Stomach (tissue), 9 donors: ENCODE data around the gene R3HDML. TPM values are rescaled to one million over a fixed set of nuclear protein-coding genes. Genes with fewer than 3 reads are reported as not detected.
"Not testable (repeated sequence)": the region's sequence is repeated elsewhere in the genome, so short reads cannot be mapped to it uniquely, and the experiment has no call there.

Experiments used
- DNase-seq, 2 donors: peaks; one replicate each; pipeline versions ENCODE4 v3.0.0 to v3.0.0-alpha.2; 2013 to 2019
- H3K27ac ChIP-seq, 5 donors: fragments of 200-600 bp in 4 of 5; sonication (generic) in 4 of 5; one replicate each; pipeline ENCODE4 v1.5.1; 2013 to 2019; ENCODE audit warnings: mild to moderate bottlenecking in 1 of 5, moderate library complexity in 1 of 5
- H3K27me3 ChIP-seq, 3 donors: fragments of 200-600 bp; sonication (generic); one replicate each; pipeline ENCODE4 v1.5.1; 2017 to 2019; ENCODE audit warnings: mixed run types in 1 of 3
- H3K36me3 ChIP-seq, 4 donors: fragments of 200-600 bp; sonication (generic); 1 replicate in 3 of 4; 2 replicates in 1 of 4; pipeline ENCODE4 v1.5.1; 2016 to 2019
- H3K4me1 ChIP-seq, 4 donors: fragments of 200-600 bp; sonication (generic); one replicate each; pipeline ENCODE4 v1.5.1; 2016 to 2019
- H3K4me3 ChIP-seq, 4 donors: fragments of 200-600 bp; sonication (generic) in 3 of 4; one replicate each; pipeline ENCODE4 v1.5.1; 2016 to 2019; ENCODE audit warnings: mild to moderate bottlenecking in 1 of 4
- H3K9me3 ChIP-seq, 4 donors: fragments of 200-600 bp; sonication (generic); one replicate each; pipeline ENCODE4 v1.5.1; 2016 to 2019
- CTCF ChIP-seq, 7 experiments: fragments of 450-650 bp in 4 of 7; fragments of 200-600 bp in 3 of 7; sonication (generic) in 3 of 7; IDR thresholded peaks; one replicate each; pipeline ENCODE4 v1.5.1; 2016 to 2019; ENCODE audit warnings: antibody characterized with exemption in 7 of 7, control low read depth in 2 of 7, mild to moderate bottlenecking in 1 of 7
- EP300 ChIP-seq: sonication (generic); formaldehyde crosslinking; IDR thresholded peaks from one replicate; pipeline ENCODE4 v1.6.1; 2017; ENCODE audit warnings: antibody characterized with exemption
- POLR2A ChIP-seq, 4 donors: fragments of 450-650 bp; IDR thresholded peaks; one replicate each; pipeline ENCODE4 v1.6.1; 2016; ENCODE audit warnings: antibody characterized with exemption in 4 of 4, control low read depth in 2 of 4, mild to moderate bottlenecking in 1 of 4, moderate library complexity in 1 of 4
- POLR2AphosphoS5 ChIP-seq, 3 donors: sonication (generic); formaldehyde crosslinking; IDR thresholded peaks; one replicate each; pipeline ENCODE4 v1.6.1; 2016; ENCODE audit warnings: antibody characterized with exemption in 3 of 3
- WGBS, 5 donors: extraction: QIAGEN DNeasy Blood & Tissue Kit in 3 of 5; methylation state at CpG; one replicate each; pipeline versions ENCODE4 v1.1.5 to v1.1.7; 2013 to 2018; 5-methylcytosine and 5-hydroxymethylcytosine counted together
- intact Hi-C: fragments of 100-400 bp; cut with DNase I; formaldehyde crosslinking; loops from one replicate; pipeline ENCODE4 v1.15.1; 2023; ENCODE audit warnings: low total_unique reads
- polyA plus RNA-seq, 3 donors: library from polyadenylated mRNA; stranded (reverse); fragments of 200-250 nt; gene quantifications; one replicate each; pipeline ENCODE4 v1.2.3, GENCODE V29; 2013
- total RNA-seq, 5 donors: library from RNA; depleted of rRNA; stranded (reverse); fragments of >200 nt; gene quantifications; one replicate each; pipeline versions ENCODE4 v1.1.0 to v1.2.3, GENCODE V29; 2014 to 2016
- donor health status: healthy with polysubstance abuse.
- donor health status: Bipolar disorder and iron deficiency.
- donor health status: healthy.

Gene R3HDML
- total and polyA plus RNA-seq, 8 donors, result not detected

- WGBS, 5 donors, result 78 to 87% (median 83%) methylated on average over 7 of the region's 7 CpGs
- no peak overlapping the region for H3K4me3 ChIP-seq
- H3K4me1 ChIP-seq, result no peaks in the 10 kb centered on the region
- DNase-seq, result peak in 1 of 2 donors; percentile 15
- H3K36me3 ChIP-seq, result no peaks in the 10 kb centered on the region
- no peaks in the 10 kb centered on the region for H3K27me3 ChIP-seq
- H3K9me3 ChIP-seq, result no peaks in the 10 kb centered on the region
- intact Hi-C loops, result no loop called here
- no peak overlapping the region for H3K27ac ChIP-seq
- TF ChIP-seq CTCF (IDR thresholded peaks at IDR 0.05) (no peak), EP300 (no peak), POLR2AphosphoS5 (IDR thresholded peaks at IDR 0.05) (no peak), POLR2A (IDR thresholded peaks at IDR 0.05) (no peak)
These were observed 40.8 kb upstream of the R3HDML start for GRCh38 chr20:44296011-44296410.

- 88 to 95% (median 89%) methylated on average over 4 of the region's 4 CpGs for WGBS, 5 donors
These were observed 39.1 kb upstream of the R3HDML start for GRCh38 chr20:44297721-44298120.

GRCh38 chr20:44299011-44299535 is 37.8 kb upstream of the R3HDML start:
- H3K36me3 ChIP-seq, DNase-seq, H3K27me3 ChIP-seq, H3K9me3 ChIP-seq, intact Hi-C loops, H3K27ac ChIP-seq, H3K4me1 ChIP-seq, H3K4me3 ChIP-seq: not testable (repeated sequence)
- 73 to 96% (median 90%) methylated on average over 19 to 42 of the region's 42 CpGs for WGBS, 5 donors

More at GRCh38 chr20:44297721-44298120, 39.1 kb upstream of the R3HDML start:
- no peak overlapping the region for H3K27ac ChIP-seq
- no peaks in the 10 kb centered on the region for H3K27me3 ChIP-seq
- no peak for TF ChIP-seq POLR2AphosphoS5 (IDR thresholded peaks at IDR 0.05)
- no peak for TF ChIP-seq CTCF (IDR thresholded peaks at IDR 0.05)
- no peak for TF ChIP-seq POLR2A (IDR thresholded peaks at IDR 0.05)
- TF ChIP-seq EP300, result no peak
- no peak for DNase-seq
- intact Hi-C loops, result no loop called here
- no peaks in the 10 kb centered on the region for H3K36me3 ChIP-seq
- H3K4me1 ChIP-seq, result peaks cover 0 to 9% (median under 1%) of the 10 kb centered on the region in 4 donors
- H3K4me3 ChIP-seq, result no peak overlapping the region
- H3K9me3 ChIP-seq, result peaks cover 0 to 2% (median 0%) of the 10 kb centered on the region in 4 donors

- H3K9me3 ChIP-seq, result peaks cover 0 to 2% (median 0%) of the 10 kb centered on the region in 4 donors
- no peaks in the 10 kb centered on the region for H3K27me3 ChIP-seq
- DNase-seq, result no peak
- intact Hi-C loops, result no loop called here
- no peak overlapping the region for H3K4me3 ChIP-seq
- peaks cover 0 to 18% (median 8%) of the 10 kb centered on the region in 4 donors for H3K36me3 ChIP-seq
- TF ChIP-seq POLR2AphosphoS5 (IDR thresholded peaks at IDR 0.05) (no peak), CTCF (IDR thresholded peaks at IDR 0.05) (no peak), EP300 (no peak), POLR2A (IDR thresholded peaks at IDR 0.05) (no peak)
- no peak overlapping the region for H3K27ac ChIP-seq
- H3K4me1 ChIP-seq, result peaks cover 0 to 9% (median 4%) of the 10 kb centered on the region in 4 donors
These were observed 35.6 kb upstream of the R3HDML start for GRCh38 chr20:44301285-44301684.

- no peak overlapping the region for H3K27ac ChIP-seq
These were observed 34.7 kb upstream of the R3HDML start for GRCh38 chr20:44302026-44302669.

More at GRCh38 chr20:44302026-44302669, 34.7 kb upstream of the R3HDML start:
- TF ChIP-seq CTCF (IDR thresholded peaks at IDR 0.05) (no peak), POLR2AphosphoS5 (IDR thresholded peaks at IDR 0.05) (no peak), EP300 (no peak)
- Histone ChIP-seq H3K9me3 (peaks cover 0 to 2% (median 0%) of the 10 kb centered on the region in 4 donors), H3K4me1 (peaks cover 0 to 9% (median 4%) of the 10 kb centered on the region in 4 donors), H3K27me3 (no peaks in the 10 kb centered on the region), H3K4me3 (no peak overlapping the region), H3K36me3 (peaks cover 3 to 26% (median 15%) of the 10 kb centered on the region in 4 donors)
- DNase-seq, result peak in 1 of 2 donors; percentile 53
- WGBS, 5 donors, result 25 to 49% (median 34%) methylated on average over 3 to 5 of the region's 5 CpGs
- intact Hi-C loops, result no loop called here
